ENCODE results near the gene FAM163B.

Gene FAM163B

GRCh38 chr9:133599470-133600173, 9.6 kb downstream of the FAM163B start:
- no peak for DNase-seq (ENCODE audit: low spot score)

- no peak for DNase-seq (ENCODE audit: low spot score)
Observed at GRCh38 chr9:133598978-133599377, 10.2 kb downstream of the FAM163B start.

GRCh38 chr9:133597316-133597957, 11.8 kb downstream of the FAM163B start:
- DNase-seq (ENCODE audit: low spot score) = no peak

- DNase-seq (ENCODE audit: low spot score) = no peak
Observed at GRCh38 chr9:133595910-133596309, 13.3 kb downstream of the FAM163B start.

GRCh38 chr9:133594310-133594709, 14.9 kb downstream of the FAM163B start:
- DNase-seq (ENCODE audit: low spot score) = no peak

GRCh38 chr9:133593587-133594253, 15.5 kb downstream of the FAM163B start:
- DNase-seq (ENCODE audit: low spot score) = no peak

- DNase-seq (ENCODE audit: low spot score) = no peak
Observed at GRCh38 chr9:133592731-133593409, 16.3 kb downstream of the FAM163B start.

GRCh38 chr9:133591985-133592384, 17.2 kb downstream of the FAM163B start:
- DNase-seq (ENCODE audit: low spot score) = no peak

GRCh38 chr9:133591116-133591910, 17.9 kb downstream of the FAM163B start:
- DNase-seq (ENCODE audit: low spot score) = no peak

- DNase-seq (ENCODE audit: low spot score) = no peak
Observed at GRCh38 chr9:133590231-133590855, 18.8 kb downstream of the FAM163B start.

- no peak for DNase-seq (ENCODE audit: low spot score)
Observed at GRCh38 chr9:133589454-133590227, 19.5 kb downstream of the FAM163B start.

- DNase-seq (ENCODE audit: low spot score) = no peak
Observed at GRCh38 chr9:133587466-133587865, 21.7 kb downstream of the FAM163B start.

GRCh38 chr9:133587051-133587450, 22.1 kb downstream of the FAM163B start:
- no peak for DNase-seq (ENCODE audit: low spot score)

GRCh38 chr9:133585481-133586351, 23.5 kb downstream of the FAM163B start:
- DNase-seq (ENCODE audit: low spot score) = peak; percentile 91

GRCh38 chr9:133584559-133585476, 24.4 kb downstream of the FAM163B start:
- DNase-seq (ENCODE audit: low spot score) = no peak

- no peak for DNase-seq (ENCODE audit: low spot score)
Observed at GRCh38 chr9:133584167-133584558, 25.0 kb downstream of the FAM163B start.

- no peak for DNase-seq (ENCODE audit: low spot score)
Observed at GRCh38 chr9:133583586-133583985, 25.6 kb downstream of the FAM163B start.

GRCh38 chr9:133583111-133583510, 26.1 kb downstream of the FAM163B start:
- no peak for DNase-seq (ENCODE audit: low spot score)
